ENCODE data around the gene DOCK2.

- no peak for TF ChIP-seq CTCF (IDR thresholded peaks at IDR 0.05)
- TF ChIP-seq ZFX (IDR thresholded peaks at IDR 0.05; ENCODE audit: borderline replicate concordance) = no peak
Observed at GRCh38 chr5:169746147-169746694, 109.1 kb downstream of the DOCK2 start.
